HepG2 (cell line): ENCODE measurements around the gene FAM170B. TPM values are rescaled to one million over a fixed set of nuclear protein-coding genes. Genes with fewer than 3 reads are reported as not detected.

ENCODE experiments used
- ATAC-seq: fragments of 200-7000 bp; cut with Tn5 transposase; 3 replicates; pipeline ENCODE4 v1.9.1; 2020; ENCODE audit warnings: mild to moderate bottlenecking, moderate library complexity
- BruUV-seq: library from RNA; stranded (reverse); fragments of 400-500 nt; replicated peaks from 2 replicates; lab custom pipeline; 2021; lab: Mats Ljungman, UMichigan
- CTCF ChIA-PET: fragments of 300-600 bp; formaldehyde crosslinking; extraction: SDS; loops from one replicate; lab custom pipeline; 2021; ENCODE audit warnings: low total read pairs, inconsistent platforms, low intra/inter-chr PET ratio; lab: Yijun Ruan, JAX
- POLR2A ChIA-PET: fragments of 350-600 bp; sonication (Branson Sonifier 250); formaldehyde crosslinking; loops from one replicate; lab custom pipeline; 2020; ENCODE audit warnings: antibody characterized with exemption, inconsistent platforms; lab: Yijun Ruan, JAX
- DNase-seq: peaks from one replicate; pipeline ENCODE4 v3.0.0-alpha.2; 2015; ENCODE audit warnings: low spot score
- FAIRE-seq: peaks from 3 replicates; lab custom pipeline; 2011; peaks lifted over from hg19 to GRCh38; lab: Jason Lieb, UNC
- H2AFZ ChIP-seq: one replicate; pipeline ENCODE4 v1.6.1; 2011; ENCODE audit warnings: low read length, inconsistent platforms
- H3K27ac ChIP-seq: fragments of 300-600 bp; 3 replicates; pipeline ENCODE4 v1.8.0; 2011; ENCODE audit warnings: mixed run types, mild to moderate bottlenecking, mixed read lengths, low read length, inconsistent platforms; ENCODE audit not compliant: insufficient read depth; ENCODE audit errors: extremely low read length
- H3K27me3 ChIP-seq, 2 experiments: fragments of 200-600 bp in 1 of 2; 2 replicates in 1 of 2; 3 replicates in 1 of 2; pipeline versions ENCODE4 v1.6.0 to v1.8.0; 2011; ENCODE audit warnings: low read length in 2 of 2, mild to moderate bottlenecking in 2 of 2, moderate library complexity in 2 of 2, inconsistent platforms in 1 of 2; ENCODE audit not compliant: insufficient read depth in 2 of 2, control insufficient read depth in 1 of 2
- H3K36me3 ChIP-seq, 2 experiments: fragments of 200-600 bp in 1 of 2; replicated peaks in 1 of 2; 2 replicates in 1 of 2; 3 replicates in 1 of 2; pipeline versions ENCODE4 v1.5.1 to v1.8.0; 2011; ENCODE audit warnings: low read length in 2 of 2, inconsistent platforms in 1 of 2; ENCODE audit not compliant: insufficient read depth in 2 of 2, control insufficient read depth in 1 of 2
- H3K4me1 ChIP-seq: 2 replicates; pipeline ENCODE4 v1.5.1; 2012; ENCODE audit warnings: low read length, inconsistent platforms; ENCODE audit not compliant: insufficient read depth
- H3K4me2 ChIP-seq: 2 replicates; pipeline ENCODE4 v1.6.0; 2011; ENCODE audit warnings: low read depth, low read length, inconsistent platforms
- H3K4me3 ChIP-seq, 3 experiments: fragments of 200-600 bp in 1 of 3; sonication (generic), shearing (Covaris generic) in 1 of 3; replicated peaks in 1 of 3; 2 replicates each; pipeline ENCODE4 v1.5.1; 2011 to 2016; ENCODE audit warnings: low read length in 3 of 3, inconsistent platforms in 2 of 3, low read depth in 2 of 3, mild to moderate bottlenecking in 2 of 3, control low read depth in 1 of 3, mixed read lengths in 1 of 3; ENCODE audit not compliant: insufficient read depth in 1 of 3
- H3K79me2 ChIP-seq: one replicate; pipeline ENCODE4 v1.6.1; 2011; ENCODE audit warnings: low read length, inconsistent platforms; ENCODE audit not compliant: insufficient read depth
- H3K9ac ChIP-seq: 2 replicates; pipeline ENCODE4 v1.6.0; 2011; ENCODE audit warnings: mild to moderate bottlenecking, low read depth, low read length, inconsistent platforms; ENCODE audit not compliant: insufficient read depth
- H3K9me3 ChIP-seq: 2 replicates; pipeline ENCODE4 v1.5.1; 2012; ENCODE audit warnings: mild to moderate bottlenecking, low read length
- H4K20me1 ChIP-seq: 2 replicates; pipeline ENCODE4 v1.6.0; 2011; ENCODE audit warnings: inconsistent platforms, mild to moderate bottlenecking, low read length, moderate library complexity; ENCODE audit not compliant: insufficient read depth
- ARNTL ChIP-seq: sonication (generic); formaldehyde crosslinking; IDR thresholded peaks from 2 replicates; pipeline ENCODE4 v1.4.0; 2020; ENCODE audit warnings: mild to moderate bottlenecking, missing genetic modification reagents
- ATF7 ChIP-seq, 2 experiments: fragments of 450-650 bp in 1 of 2; sonication (generic) in 1 of 2; formaldehyde crosslinking in 1 of 2; IDR thresholded peaks; 2 replicates each; pipeline versions ENCODE4 v1.4.0 to v1.6.1; 2016 to 2020; ENCODE audit warnings: antibody characterized with exemption in 1 of 2, mild to moderate bottlenecking in 1 of 2, missing genetic modification reagents in 1 of 2
- CCAR2 ChIP-seq: fragments of 200-400 bp; formaldehyde crosslinking; optimal IDR thresholded peaks from 2 replicates; pipeline ENCODE3; 2018; ENCODE audit warnings: low read depth, mild to moderate bottlenecking, low read length, moderate library complexity
- ELK4 ChIP-seq: sonication (generic); formaldehyde crosslinking; IDR thresholded peaks from 2 replicates; pipeline ENCODE4 v1.9.0; 2021; ENCODE audit warnings: missing genetic modification reagents, borderline replicate concordance
- ZNF383 ChIP-seq: sonication (generic); formaldehyde crosslinking; IDR thresholded peaks from 2 replicates; pipeline ENCODE4 v1.4.0; 2020; ENCODE audit warnings: missing genetic modification reagents, mild to moderate bottlenecking, borderline replicate concordance
- ZNF816 ChIP-seq: sonication (generic); formaldehyde crosslinking; IDR thresholded peaks from 2 replicates; pipeline ENCODE4 v1.8.0; 2022; ENCODE audit warnings: missing genetic modification reagents, mild to moderate bottlenecking, borderline replicate concordance
- WGBS: methylation state at CpG from one replicate; pipeline ENCODE4 v1.1.6; 2017; ENCODE audit warnings: low lambda C conversion rate; 5-methylcytosine and 5-hydroxymethylcytosine counted together
- in situ Hi-C: cut with HindIII; loops from 2 replicates; pipeline ENCODE4 v1.10.0; 2017; ENCODE audit warnings: low pct_unique_long_range_greater_than_20kb; ENCODE audit not compliant: extremely low pct_ligation_motif_present
- intact Hi-C: fragments of 100-400 bp; cut with micrococcal nuclease; formaldehyde crosslinking; loops from one replicate; pipeline ENCODE4 v1.10.0; 2022; ENCODE audit not compliant: unreplicated experiment
- polyA plus RNA-seq, 8 experiments: library from polyadenylated mRNA; depleted of rRNA in 3 of 8; stranded (reverse) in 7 of 8; unstranded in 1 of 8; fragments of >200 nt; fragmentation: Illumina TruSeq in 4 of 8; extraction: Trizol in 4 of 8; gene quantifications; 2 replicates each; pipeline versions ENCODE4 v1.2.1 to v1.2.3, GENCODE V29; 2011 to 2016; ENCODE audit warnings: low read depth in 4 of 8, missing spikeins in 1 of 8, mixed read lengths in 1 of 8; ENCODE audit not compliant: insufficient read depth in 1 of 8
- total RNA-seq, 5 experiments: library from RNA; depleted of rRNA; stranded (reverse); fragments of >200 nt; fragmentation: Illumina TruSeq; extraction: Trizol; gene quantifications; 2 replicates each; pipeline ENCODE4 v1.2.3, GENCODE V29; 2016; ENCODE audit warnings: low read depth in 1 of 5
- TF ChIP-seq, protein P1 (sequence below): sonication (generic); formaldehyde crosslinking; IDR thresholded peaks from 2 replicates; pipeline ENCODE4 v1.5.0; 2020; ENCODE audit warnings: mild to moderate bottlenecking, missing genetic modification reagents

Gene FAM170B
- total and polyA plus RNA-seq, 2 of the 13 experiments (the other 11 are each of a cell fraction or from before 2014, with no cell fraction given), result not detected

GRCh38 chr10:49136525-49136924 is 2.7 kb upstream of the FAM170B start (continued):
- TF ChIP-seq ELK4 (CRISPR knock-in tag) (no peak), ZNF816 (no peak), ARNTL (no peak), CCAR2 (no peak)
- TF ChIP-seq, protein P1, sequence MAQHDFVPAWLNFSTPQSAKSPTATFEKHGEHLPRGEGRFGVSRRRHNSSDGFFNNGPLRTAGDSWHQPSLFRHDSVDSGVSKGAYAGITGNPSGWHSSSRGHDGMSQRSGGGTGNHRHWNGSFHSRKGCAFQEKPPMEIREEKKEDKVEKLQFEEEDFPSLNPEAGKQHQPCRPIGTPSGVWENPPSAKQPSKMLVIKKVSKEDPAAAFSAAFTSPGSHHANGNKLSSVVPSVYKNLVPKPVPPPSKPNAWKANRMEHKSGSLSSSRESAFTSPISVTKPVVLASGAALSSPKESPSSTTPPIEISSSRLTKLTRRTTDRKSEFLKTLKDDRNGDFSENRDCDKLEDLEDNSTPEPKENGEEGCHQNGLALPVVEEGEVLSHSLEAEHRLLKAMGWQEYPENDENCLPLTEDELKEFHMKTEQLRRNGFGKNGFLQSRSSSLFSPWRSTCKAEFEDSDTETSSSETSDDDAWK, result no peak

DNA sequence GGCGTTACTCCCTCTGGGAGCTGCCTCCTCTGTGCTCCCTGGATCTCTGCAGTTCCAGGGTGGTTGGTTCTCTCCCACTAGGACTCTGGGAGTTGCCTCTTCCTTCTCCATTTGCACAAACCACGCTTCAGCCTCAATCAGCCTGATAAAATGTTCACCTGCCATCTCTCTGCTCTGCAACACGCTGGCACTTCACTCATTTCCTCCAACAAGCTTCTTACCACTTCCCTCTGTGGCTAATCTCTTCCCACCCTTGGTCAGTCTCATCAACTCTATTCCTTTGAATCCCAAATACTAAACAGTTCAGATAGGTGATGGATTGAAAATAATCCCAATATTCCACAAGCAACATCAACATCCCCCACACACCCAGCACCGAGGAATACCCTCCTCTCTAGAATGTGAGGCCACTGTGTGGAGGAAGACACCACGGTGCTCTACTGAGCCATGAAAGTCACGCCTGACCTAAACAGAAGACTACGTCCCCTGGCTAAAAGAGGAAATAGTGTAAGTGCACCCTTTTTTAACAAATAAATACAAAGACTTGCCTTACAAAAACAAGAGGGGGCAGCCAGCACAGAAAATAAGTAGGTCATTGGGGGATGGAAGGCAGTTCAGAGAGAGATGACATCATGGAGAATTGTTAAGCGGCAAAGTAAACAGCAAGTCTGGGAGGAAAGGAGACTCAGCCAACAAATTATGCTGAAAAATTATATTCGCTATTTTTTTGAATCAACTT is 1.9 kb upstream of the FAM170B start:
- ATAC-seq (no peak), FAIRE-seq (no peak), DNase-seq (no peak)
- intact Hi-C loops (no loop called here), in situ Hi-C loops (no loop called here)
- Histone ChIP-seq H3K27ac (no peak overlapping the region), H3K79me2 (no peaks in the 10 kb centered on the region), H3K9ac (no peak overlapping the region), H3K4me2 (no peak overlapping the region), H3K9me3 (no peaks in the 10 kb centered on the region), H3K36me3 (no peaks in the 10 kb centered on the region), H3K4me1 (no peaks in the 10 kb centered on the region), H3K4me3 (no peak overlapping the region), H2AFZ (no peak overlapping the region), H3K27me3 (peaks cover 0 to 1% of the 10 kb centered on the region in 2 experiments; a peak in 3 of 5 replicates), H4K20me1 (no peaks in the 10 kb centered on the region)
- ChIA-PET CTCF (no interaction called here), POLR2A (no interaction called here)
- TF ChIP-seq ZNF383 (no peak), ATF7 (IDR thresholded peaks at IDR 0.05) (peak; percentile 54; the same call in 1 of the 2 replicates), ATF7 (CRISPR knock-in tag; IDR thresholded peaks at IDR 0.05) (no peak)
- BruUV-seq, result no TSS peak
- WGBS, result 19% methylated on average over 9 of the region's 9 CpGs
